GM12872 (cell line): Measurements from ENCODE around the gene CELSR3.

Experiments used
- CTCF ChIP-seq: IDR thresholded peaks from 3 replicates; pipeline ENCODE4 v1.5.1; 2011; ENCODE audit warnings: low read depth, mild to moderate bottlenecking, low read length, moderate library complexity; ENCODE audit not compliant: insufficient read depth

CELSR3 gene

DNA sequence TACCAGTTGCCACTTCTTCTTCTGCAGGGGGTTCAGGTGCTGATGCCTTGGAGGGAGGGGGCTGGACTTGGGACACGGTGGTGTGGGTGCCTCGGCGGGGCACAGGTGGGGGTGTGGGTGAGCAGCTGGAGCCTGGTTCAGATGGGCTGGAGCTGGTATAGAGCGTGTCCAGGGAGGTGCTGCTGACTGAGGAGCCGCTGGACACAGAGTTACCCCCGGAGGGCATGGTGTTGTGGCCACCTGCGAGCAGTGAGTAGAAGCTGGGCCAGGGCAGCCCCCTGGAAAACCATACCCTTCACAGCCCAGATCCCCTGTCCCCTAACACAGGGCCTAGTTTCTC lies 18.8 kb upstream of the CELSR3 start:
- no peak for TF ChIP-seq CTCF

DNA sequence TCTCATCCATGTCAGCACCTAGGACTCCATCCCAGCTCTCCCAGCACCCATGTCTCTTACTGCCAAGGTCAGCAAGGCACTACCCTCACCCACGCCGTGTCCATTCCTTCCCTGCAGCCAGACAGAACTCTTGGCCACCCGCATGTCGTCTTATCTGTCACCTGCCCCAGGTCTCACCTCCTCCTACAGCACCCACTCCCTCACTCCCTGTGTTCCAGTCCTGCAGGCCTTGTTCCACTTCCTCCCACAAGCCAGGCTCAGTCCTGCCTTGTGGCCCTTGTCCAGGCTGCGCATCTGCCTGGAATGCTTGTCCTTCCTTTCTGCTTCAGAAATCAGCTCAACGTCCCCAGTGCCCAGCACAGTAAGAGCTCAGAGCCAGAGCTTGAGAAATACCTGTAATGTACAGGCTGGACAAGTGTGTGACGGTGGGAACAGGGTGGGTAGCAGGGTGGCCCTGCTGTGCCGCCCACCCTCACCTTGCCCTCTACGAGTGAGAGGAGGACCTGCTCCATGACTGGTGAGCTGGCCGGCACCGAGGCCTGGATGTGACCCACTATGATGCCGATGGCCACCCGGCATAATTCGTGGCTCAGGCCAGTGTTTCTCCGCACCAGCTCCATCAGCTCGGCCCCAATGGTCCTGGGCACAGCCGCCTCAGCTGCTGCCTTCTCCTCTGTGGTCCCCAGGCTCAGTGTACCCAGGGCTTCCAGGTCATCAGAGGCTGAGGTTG lies 18.3 kb upstream of the CELSR3 start:
- no peak for TF ChIP-seq CTCF

DNA sequence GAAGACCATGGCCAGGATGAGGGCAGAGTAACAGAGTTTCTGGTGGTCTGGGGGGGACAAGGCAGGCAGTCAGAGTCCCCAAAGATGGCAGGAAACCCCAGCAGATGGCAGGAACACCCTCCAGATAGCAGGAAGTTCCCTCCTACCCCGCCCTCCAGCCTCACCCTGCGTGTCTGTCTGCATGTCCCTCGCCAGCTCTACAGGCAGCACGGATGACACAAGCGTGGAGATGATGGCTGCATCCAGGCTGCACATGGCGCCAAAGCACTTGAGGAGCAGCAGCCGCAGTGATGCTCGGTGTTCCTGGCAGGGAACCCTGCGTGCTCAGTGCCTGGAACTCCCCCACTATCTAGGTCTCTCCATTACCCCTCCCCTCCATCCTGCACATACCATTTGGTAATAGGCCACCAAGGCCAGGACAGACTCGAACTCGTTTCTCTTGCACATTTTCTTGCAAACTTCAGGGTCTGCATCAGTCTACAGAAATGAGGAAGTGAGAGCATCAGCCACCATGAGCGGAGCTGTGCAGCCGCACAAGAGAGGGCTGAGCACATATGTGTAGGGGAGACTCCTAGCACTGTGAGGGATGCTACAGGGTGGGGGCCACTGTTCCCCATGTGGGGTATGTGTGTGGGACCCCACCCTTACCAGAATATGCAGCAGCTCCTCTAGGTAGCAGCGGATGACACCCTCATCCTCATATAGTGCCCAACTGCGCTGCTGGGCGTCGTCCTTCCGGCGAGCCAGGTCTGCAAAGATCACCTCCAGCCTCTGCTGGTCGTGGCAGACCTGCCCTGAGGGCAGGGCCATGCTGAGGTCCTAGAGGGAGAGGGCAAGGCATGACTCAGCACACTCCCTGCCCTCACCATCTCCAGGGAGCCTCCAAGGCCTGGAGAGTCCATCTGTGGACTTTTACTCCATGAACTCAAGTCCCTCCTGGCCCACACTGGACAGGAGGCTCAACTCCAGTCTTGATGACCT lies 17.0 kb upstream of the CELSR3 start:
- TF ChIP-seq CTCF, result no peak

- TF ChIP-seq CTCF, result no peak
These were observed 16.1 kb upstream of the CELSR3 start for GRCh38 chr3:48678566-48679380.

- TF ChIP-seq CTCF, result no peak
These were observed 15.4 kb upstream of the CELSR3 start for GRCh38 chr3:48678056-48678455.

DNA sequence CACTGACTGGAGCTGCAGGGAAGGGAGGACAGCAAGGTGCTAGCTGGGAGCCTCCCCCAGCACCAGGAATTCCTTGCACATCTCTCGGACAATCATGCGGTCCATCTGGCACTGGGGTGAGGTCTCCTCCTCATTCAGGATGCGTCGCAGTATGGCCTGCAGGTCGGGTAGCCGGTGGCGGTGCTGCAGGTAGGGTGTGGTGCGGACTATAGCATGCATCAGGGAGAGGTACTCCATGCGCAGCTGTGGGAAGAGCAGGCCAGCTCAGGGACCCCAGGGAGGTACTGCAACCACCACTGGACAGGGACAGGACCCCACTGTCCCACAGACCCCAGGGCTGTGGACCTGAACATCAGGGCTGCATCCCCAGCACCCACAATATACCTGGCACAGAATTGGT lies 11.8 kb upstream of the CELSR3 start:
- no peak for TF ChIP-seq CTCF

DNA sequence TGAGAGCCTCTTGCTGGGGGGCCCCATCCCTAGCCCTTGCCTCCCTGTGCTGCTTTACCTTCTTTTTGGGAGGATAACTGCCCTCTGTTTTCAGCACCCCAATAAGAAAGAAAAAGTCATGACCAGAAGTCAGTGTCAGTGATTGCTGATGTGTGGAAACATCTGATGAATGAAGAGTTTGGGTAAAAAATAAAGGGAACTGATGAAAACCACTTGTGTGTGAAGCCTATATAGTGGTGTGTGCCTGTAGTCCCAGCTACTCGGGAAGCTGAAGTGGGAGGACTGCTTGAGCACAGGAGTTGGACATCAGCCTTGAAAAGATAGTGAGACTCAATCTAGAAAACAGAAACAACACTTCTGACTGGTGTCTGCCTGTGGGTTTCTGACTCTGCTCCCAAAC lies 9.8 kb upstream of the CELSR3 start:
- TF ChIP-seq CTCF, result no peak
